GM19240 (cell line): ENCODE data around the gene POPDC2.

Source experiments
- DNase-seq: peaks from one replicate; pipeline ENCODE4 v3.0.0; 2011; ENCODE audit warnings: low spot score; ENCODE audit not compliant: insufficient read length

Gene POPDC2

DNA sequence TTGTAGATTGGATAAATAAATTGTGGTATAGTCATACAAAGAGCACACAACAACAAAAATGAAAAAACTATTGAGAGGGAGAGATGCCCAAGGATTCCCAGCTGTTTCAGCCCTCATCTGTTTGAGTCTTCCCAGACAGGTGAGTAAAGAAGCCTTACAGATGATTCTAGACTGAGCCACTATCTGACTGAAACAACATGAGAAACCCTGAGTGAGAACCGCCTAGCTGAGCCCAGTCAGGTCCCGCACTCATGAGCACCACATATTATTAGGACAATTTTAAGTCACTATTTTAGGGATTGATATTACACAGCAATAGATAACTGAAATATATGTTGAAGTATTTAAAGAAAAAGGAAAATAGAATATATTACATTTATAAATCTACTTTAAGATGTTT, 19.0 kb downstream of the POPDC2 start:
- no peak for DNase-seq

- DNase-seq, result no peak
Observed at GRCh38 chr3:119639494-119640350, 20.7 kb downstream of the POPDC2 start.

DNA sequence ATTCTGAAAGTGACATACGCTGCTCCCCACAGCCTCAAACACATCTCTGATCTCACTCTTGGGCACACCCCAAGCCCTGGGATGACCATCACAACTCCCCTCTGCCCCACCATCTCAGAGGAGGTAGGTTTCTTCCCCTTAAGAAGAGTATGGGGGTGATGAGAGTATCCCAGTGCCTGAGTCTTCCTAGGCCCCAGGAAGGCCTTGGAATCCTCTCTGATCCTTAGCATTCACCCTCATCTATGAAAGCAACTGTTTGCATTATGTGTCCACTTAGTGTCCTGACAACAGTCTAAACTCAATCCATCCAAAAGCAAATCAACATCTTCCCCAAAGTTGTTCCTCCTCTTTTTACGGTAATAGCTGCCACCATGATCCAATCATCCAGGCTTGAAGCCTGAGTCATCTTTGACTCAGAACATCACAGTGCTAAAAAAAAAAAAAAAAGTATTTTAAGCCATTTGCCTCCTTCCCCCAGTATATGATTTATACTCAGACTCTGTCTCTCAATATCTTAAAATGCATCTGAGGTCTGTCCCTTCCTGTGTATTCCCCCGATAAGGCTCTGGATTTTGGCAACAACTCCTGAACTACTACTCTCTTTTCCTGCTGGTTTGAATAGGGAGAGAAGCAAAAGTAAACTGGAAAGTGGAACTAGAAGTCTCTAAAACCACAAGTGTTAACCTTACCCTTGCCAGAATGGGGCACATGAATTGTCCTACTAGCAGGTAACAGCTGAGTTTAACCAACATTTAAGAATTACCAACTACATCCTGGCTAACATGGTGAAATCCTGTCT, 22.5 kb downstream of the POPDC2 start:
- no peak for DNase-seq

GRCh38 chr3:119636891-119637611, 23.3 kb downstream of the POPDC2 start:
- no peak for DNase-seq

- no peak for DNase-seq
Observed at GRCh38 chr3:119636249-119636648, 24.1 kb downstream of the POPDC2 start.

DNA sequence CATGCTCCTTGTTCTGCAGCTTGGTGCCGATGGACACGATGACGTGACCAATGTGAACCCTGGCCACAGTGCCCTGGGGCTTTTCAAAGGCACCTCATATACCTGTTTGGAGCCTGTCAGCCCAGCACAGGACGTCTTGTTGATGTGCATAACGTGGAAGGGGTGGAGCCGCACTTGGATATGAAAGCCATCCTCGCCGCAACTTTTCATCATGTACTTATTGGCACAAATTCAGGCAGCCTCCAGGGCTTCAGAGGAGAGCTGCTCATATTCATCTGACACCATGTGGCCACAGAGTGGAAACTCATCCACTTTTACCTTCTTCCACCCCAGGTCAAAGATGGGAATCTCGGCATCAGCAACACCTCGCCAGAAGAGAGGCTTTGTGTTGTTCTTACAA, 24.7 kb downstream of the POPDC2 start:
- DNase-seq, result no peak

DNA sequence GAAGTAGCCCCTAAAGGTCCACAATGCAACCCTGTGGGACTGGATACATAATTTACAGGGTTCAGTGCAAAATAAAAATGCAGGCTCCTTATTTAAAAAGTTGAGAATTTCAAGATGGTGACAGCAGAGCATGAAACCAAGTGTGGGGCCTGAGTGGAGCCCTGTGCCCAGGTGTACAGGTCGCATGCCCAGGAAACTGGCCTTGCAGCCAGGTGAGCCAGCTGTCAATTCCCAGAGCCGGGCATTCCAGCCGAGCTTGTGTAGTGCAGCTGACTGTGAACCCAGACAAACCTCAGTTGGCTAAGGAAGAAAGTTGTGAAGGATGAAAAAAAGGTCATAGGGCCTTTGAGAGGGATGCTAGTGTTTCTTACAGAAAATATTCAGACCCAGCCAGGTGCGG, 27.6 kb downstream of the POPDC2 start:
- no peak for DNase-seq

DNA sequence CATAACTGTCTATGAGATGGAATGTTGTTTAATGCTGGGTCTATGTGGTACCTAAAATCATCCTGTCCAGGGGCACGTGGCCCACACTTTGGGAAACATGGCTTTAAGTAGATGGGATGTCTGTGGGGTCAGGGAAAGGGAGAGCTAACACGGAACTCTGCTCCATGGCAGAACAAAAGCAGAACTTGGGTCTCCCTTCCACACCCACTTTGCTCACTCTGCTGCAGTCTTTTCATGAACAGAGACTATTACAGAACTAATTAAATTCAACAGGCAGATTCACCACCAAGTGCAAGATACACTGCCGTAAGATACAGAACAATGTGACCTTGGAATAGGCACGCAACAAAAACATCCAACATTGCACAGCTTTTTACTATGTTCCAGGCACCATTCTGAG, 28.2 kb downstream of the POPDC2 start:
- DNase-seq, result no peak

DNA sequence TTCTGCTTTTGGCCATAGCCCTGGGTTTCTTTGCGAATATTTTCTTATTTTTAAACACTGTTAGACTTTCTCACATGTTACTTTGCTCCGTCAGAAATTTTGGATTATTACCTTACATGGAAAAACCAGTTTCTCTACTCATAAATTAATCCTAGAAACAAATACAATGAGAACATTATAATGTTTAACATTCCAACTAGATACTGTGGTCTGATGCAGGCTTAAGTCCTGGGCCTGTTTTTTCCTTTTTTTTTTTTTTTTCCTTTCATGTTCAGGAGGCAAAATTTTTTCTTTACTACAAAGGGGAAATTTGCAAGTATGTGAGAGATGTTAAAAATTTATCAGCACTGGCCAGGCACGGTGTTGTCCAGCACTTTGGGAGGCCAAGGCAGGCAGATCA, 28.9 kb downstream of the POPDC2 start:
- DNase-seq, result no peak

DNA sequence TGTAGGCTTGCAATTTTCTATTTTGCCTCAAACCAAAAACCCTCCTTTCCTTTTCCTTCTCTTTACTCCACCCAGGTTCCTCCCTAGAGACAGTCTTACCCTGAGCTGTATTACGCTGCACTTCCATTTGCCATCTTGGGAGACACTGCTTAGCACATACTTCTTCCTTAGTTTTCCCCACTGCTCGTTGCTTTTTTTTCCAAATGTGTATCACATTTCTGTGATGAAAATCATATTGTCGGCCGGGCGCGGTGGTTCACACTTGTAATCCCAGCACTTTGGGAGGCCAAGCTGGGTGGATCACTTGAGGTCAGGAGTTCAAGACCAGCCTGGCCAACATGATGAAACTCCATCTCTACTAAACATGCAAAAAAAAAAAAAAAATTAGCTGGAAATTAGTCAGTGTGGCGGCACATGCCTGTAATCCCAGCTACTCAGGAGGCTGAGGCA, 29.5 kb downstream of the POPDC2 start:
- DNase-seq, result no peak

GRCh38 chr3:119630128-119630879, 30.1 kb downstream of the POPDC2 start:
- no peak for DNase-seq

DNA sequence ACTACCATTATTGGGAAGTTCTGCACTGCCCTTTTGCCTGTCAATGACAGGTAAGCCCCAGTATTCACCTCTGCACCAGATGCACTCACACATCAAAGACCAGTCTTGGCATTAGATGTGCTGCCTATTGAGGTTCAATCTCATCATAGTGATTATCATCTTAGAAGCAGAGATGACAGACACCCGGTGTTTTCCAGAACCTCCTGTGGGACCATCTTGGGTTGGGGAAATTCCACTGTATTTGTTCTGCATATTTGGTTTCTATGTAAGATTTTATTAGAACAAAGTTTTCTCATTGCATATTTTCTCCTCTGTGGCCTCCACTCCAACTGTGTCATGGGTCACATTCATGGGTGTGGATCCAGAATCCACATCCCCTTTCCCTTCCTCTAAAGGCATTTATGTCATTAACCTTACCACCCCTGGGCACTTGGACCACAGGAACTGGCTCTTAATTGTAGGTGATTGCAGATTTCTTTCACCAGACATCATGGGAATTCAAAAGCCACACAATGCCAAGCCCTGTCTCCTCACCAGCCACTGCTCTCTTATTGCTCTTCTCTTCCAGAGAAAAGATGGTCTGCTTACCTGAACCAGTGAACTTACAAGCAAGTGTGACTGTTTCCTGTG, 31.5 kb downstream of the POPDC2 start:
- DNase-seq, result no peak

DNA sequence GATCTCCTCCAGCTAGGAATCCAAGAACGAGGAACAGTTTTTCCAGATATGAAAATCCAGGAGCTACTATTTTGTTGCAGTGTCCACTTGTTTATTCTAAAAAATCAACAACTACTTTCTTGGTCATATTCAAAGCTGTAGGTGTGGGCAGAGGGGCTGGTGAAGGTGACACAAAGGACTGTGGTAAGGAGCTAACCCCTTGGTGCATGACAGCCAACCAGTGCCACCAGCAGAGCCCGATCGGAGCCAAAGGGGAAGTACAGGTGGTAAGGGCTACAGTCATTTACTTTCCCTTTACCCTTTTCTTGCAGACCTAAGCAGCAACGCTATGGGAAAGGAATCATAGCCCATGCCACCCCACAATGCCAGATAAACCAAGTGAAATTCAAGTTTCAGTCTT, 32.0 kb downstream of the POPDC2 start:
- peak; percentile 18 for DNase-seq

DNA sequence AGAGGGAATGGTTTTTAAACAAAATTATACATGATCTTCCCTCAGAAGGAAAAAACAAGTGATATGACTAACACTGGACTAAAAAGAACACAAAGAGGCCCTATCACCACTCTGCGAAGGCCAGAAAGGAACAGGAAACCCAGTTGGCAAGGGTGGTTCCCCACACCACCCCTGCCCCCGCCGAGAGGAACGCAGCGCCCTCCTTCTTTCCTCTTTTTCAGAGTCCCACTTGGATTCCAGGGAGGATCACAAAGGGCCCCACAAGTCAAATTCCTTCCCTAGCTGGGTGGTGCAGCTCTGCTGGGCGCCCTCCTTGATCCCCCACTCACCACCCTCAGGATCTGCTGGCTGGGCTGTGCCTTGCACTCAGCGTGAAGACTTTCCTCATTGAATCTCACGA, 32.9 kb downstream of the POPDC2 start:
- DNase-seq, result no peak

GRCh38 chr3:119626196-119626595, 34.2 kb downstream of the POPDC2 start:
- no peak for DNase-seq

GRCh38 chr3:119625451-119626153, 34.8 kb downstream of the POPDC2 start:
- DNase-seq, result no peak

DNA sequence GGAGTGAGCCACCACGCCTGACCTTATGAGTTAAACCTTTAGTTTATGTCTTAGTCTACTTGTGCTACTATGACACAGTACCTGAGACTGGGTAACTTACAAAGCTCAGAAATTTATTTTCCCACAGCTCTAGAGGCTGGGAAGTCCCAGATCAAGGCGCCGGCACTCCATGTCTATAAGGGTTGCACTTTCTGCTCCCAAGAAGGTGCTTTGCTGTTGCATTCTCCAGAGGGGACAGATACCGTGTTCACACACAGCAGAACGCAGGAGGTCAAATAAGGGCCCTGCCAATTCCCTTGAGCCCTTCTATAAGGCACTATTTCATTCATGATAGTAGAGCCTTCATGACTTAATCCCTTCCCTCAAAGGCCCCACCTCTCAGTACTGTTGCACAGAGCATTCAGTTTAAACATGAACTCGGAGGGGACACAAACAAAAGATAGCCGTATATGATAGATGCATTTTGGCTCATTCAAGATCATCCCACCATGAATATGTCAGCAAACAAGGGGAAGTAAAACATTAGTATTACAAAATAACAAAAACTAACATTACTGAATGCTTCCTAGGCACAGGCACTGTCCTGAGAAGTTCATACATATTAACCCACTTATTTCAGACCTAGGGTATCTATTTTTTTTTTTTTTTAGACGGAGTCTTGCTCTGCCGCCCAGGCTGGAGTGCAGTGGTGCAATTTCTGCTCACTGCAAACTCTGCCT, 36.2 kb downstream of the POPDC2 start:
- DNase-seq, result no peak

- no peak for DNase-seq
Observed at GRCh38 chr3:119620899-119621298, 39.5 kb downstream of the POPDC2 start.

DNA sequence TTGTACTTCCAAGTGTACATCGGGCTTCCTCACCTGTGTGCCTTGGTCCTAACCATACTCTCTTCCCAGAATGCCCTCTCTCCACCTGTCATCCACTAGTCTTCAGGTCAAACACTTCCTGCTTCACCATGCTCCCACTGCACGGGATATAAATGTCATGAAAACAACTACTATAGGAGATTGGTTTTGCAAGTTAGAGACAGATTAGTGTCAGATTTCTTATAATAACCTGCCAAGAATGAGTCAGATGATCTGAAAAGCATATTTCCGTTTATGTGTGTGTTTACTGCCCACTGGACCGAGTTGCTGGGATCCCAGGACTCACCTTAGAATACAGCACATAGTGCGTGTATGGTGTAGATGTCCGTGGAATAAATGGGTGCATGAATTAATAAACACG, 41.3 kb downstream of the POPDC2 start:
- no peak for DNase-seq
